LoVo (cell line): ENCODE data around the gene CREB3L2.

ENCODE experiments used
- DNase-seq: peaks from one replicate; pipeline ENCODE4 v3.0.0-alpha.2; 2016; ENCODE audit warnings: low spot score

CREB3L2 gene

DNA sequence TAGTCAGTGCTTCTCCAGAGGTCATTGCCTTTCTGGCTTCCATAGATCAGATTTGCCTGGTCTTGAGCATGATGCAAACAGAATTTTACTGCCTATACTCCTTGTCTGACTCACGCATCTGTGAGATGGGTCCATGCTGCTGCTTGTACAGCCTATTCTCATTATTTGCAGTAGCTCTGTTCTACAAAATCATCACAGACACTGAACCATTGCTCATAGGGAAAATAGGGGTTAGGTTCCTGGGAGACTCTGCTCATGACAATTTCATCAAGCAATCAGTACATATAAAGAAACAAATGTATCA lies 7.4 kb upstream of the CREB3L2 start:
- no peak for DNase-seq

- peak; percentile 78 for DNase-seq
Observed at GRCh38 chr7:138008588-138009349, 6.9 kb upstream of the CREB3L2 start.

DNA sequence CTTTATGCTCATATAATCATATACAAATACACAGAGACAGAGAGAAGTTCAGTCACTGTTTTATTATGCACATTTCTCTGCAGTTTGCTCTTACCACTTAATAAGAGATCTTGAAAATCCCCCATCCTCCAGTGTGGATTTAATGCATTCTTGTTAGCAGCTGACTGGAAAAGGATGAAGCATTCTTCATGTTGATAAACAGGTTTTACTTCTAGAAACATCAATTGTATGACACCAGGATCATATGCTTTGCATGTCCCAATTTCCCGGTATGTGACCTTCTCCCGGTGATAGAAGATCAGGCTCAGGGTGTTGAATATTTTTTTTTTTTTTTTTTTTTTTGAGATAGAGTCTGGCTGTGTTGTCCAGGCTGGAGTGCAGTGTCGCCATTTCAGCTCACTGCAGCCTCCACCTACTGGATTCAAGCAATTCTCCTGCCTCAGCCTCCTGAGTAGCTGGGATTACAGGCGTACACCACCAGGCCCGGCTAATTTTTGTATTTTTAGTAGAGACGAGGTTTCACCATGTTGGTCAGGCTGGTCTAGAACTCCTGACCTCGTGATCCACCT lies 6.2 kb upstream of the CREB3L2 start:
- no peak for DNase-seq

DNA sequence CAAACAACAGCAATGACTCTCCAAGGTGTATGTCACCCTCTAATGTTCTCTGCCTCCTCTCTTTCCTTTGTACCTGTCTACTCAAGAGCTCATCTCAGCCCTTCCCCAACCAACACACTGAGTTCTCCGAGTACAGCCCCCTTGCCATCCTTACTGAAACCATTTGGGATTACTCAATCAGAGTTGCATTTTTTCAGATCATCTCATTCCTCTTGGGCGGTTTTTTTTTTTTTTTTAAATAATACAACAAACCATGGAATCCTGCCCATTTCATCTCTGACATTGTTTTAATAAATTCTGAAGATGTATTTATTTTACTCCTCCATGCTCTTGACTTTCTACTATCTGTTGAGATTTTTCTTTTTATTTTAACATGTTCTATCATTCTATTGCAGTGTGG lies 4.2 kb upstream of the CREB3L2 start:
- DNase-seq: no peak

DNA sequence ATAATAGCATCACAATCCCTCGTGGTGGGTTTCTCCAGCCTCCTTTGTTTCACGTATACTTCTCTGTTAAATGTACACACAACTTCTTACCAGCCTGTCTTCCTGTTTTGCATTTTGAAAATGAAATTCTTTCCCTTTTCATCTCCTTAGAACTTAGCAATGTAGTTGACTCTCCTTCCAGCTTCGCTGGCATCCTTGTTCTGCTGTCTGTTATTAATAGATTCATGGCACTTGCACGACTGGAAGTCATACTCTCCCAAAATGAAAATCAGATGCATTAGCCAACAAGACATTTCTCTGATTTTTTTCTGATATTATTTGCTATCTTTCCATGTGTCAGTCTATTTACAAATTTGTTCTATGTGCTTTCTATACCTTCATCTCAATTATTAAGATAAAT lies 3.0 kb upstream of the CREB3L2 start:
- DNase-seq: no peak

- no peak for DNase-seq
Observed at GRCh38 chr7:138004046-138004445, 2.2 kb upstream of the CREB3L2 start.

- no peak for DNase-seq
Observed at GRCh38 chr7:138002828-138003189, 923 bp upstream of the CREB3L2 start.

GRCh38 chr7:138002096-138002827 lies 376 bp upstream of the CREB3L2 start:
- DNase-seq: peak; percentile 100

DNA sequence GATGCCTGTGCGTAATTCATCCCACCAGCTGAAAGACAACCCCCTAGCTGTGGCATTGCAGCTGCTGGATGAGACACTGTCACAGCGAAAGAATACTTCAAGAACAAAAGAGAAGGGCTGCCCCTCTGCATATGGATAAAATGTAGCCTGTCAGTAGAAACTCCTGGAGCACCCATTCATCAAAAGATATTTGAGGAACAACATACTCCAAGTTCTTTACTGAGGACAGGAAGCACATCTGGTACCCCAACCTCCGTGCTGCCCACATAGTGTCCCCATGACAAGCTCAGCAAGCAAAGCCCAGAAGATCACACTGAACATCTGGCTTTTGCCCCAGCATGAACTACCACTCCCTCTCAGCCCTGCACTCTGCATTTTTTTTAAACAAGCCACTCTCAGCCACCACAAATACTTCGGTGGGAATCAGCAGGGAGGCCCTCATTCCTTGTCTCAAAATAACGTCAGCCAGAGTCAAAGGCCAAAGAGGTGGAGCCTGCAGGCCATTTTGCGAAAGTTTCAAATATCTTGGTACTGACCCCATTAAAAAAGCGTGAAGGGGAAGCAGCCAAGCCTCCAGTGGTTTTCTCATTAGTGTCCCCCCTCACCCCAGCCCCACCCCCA lies 1.7 kb downstream of the CREB3L2 start:
- peak; percentile 44 for DNase-seq

DNA sequence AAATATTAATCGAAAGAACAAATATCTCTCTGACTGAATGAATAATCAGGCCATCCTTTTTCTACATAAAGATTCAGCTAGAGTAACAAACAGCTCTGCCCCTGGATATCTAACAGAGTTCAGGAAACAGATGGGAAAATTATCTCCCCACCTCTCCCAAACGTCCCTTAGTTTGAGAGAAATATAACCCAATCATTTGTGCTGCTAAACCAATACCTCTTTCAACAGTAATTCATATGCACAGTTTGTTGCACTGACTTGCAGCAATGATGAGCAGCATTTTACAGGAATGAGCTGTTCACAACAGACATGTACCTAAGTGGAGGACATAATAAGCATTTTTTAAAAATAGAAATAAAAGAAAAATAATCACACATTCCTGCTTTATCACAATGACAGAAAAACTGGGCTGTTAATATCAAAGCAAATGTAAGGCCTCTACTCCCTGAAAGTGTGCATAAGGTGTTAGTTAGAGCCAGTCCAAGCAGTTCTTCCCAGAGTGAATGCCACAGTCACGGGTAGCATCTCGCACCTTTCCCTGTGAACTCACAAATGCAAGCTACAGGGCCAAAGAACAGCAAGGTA lies 2.3 kb downstream of the CREB3L2 start:
- no peak for DNase-seq

DNA sequence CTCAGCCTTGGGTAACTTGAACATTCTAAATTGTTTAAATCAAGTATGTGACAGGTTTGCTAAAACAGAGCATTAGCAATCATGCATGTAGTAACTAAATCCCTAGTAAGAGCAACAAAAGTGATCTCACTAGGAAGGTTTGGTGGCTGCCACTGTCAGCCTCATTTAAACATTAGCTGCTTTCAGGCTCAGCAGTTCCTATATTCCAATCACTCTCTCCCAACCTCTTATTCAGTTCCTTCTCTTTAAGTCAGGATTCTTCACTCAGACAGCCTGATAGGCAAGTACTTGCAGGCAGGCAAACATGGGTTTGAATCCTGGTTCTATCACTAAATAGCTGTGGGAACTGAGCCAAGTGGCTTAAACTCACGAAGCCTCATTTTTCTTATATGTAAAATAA lies 3.6 kb downstream of the CREB3L2 start:
- DNase-seq: no peak

- no peak for DNase-seq
Observed at GRCh38 chr7:137996871-137997270, 5.0 kb downstream of the CREB3L2 start.

GRCh38 chr7:137996386-137996851 lies 5.5 kb downstream of the CREB3L2 start:
- no peak for DNase-seq

- no peak for DNase-seq
Observed at GRCh38 chr7:137994216-137994615, 7.7 kb downstream of the CREB3L2 start.

GRCh38 chr7:137993395-137993743 lies 8.5 kb downstream of the CREB3L2 start:
- DNase-seq: no peak

- no peak for DNase-seq
Observed at GRCh38 chr7:137992550-137993394, 9.1 kb downstream of the CREB3L2 start.

DNA sequence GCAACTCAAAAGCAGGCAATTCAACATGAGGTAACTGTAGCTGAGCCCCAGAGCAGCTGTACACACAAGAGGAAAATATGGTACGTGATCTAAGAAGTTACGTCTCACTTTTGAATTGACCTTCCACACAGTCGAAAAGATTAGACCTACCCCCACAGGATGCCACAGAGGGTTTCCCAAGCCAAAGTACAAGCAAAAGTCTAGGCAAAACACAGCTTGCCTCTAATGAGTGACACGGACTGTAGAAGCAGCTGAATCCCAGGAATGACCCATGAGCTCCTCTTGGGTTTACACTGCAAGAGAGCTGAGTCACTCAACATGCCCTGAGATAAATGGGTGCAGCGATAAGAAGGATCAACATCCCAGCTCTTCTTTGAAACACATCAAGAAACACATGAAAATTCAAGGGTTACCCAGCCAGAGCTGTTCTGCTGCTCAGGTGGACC lies 9.8 kb downstream of the CREB3L2 start:
- DNase-seq: no peak

- DNase-seq: no peak
Observed at GRCh38 chr7:137990251-137990941, 11.5 kb downstream of the CREB3L2 start.

DNA sequence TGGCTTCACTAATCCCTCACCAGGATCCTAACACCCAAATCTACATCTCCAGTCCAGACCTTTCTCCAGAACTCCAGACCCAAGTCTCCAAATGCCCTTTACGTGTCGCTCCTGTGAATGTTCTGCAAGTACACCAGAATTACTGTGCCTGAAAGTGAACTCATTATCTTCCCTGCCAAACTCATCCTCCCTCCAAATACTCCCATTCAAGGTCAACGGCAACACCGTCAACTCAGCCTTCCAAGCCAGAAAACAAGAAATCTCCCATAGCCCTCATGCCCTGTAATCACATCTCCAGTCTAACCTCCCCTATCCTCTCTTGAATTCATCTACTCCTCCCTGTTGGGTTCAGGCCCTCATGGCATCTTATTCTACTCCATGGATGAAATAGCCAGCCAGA lies 12.3 kb downstream of the CREB3L2 start:
- DNase-seq: no peak

GRCh38 chr7:137989094-137989493 lies 12.8 kb downstream of the CREB3L2 start:
- no peak for DNase-seq

- DNase-seq: no peak
Observed at GRCh38 chr7:137987968-137988367, 13.9 kb downstream of the CREB3L2 start.
